Mesangial cell (primary cell): ENCODE measurements around the gene MT1HL1. TPM values are rescaled to one million over a fixed set of nuclear protein-coding genes. Genes with fewer than 3 reads are reported as not detected.

Source experiments
- total RNA-seq: library from RNA; depleted of rRNA; stranded (reverse); fragments of >200 nt; gene quantifications from 2 replicates; pipeline ENCODE4 v1.2.3, GENCODE V29; 2015

The MT1HL1 gene
- not detected in 2 replicates for total RNA-seq

GRCh38 chr1:237004116-237004515 is at the start of gene MT1HL1:
TSS of gene MT1HL1 (minus strand) at chr1:237004441. CDS start at chr1:237004372, 69 bp downstream.

GRCh38 chr1:237041795-237042525 is 37.7 kb upstream of the MT1HL1 start, which contains the start of gene RYR2:
TSS of gene RYR2 (plus strand) at chr1:237042184. CDS start at chr1:237042522, 338 bp downstream.

Other genes with a start within 250 kb of the MT1HL1 start
- 12.7 and 14.3 TPM in 2 replicates for gene MTR, start 209.1 kb downstream of the MT1HL1 start, total RNA-seq
- gene RYR2, start 37.7 kb upstream of the MT1HL1 start, total RNA-seq, result 0.16 and 0.25 TPM in 2 replicates